RCC 7860 (cell line): Measurements from ENCODE around the gene PDP2.

Experiments
- DNase-seq: peaks from one replicate; pipeline ENCODE4 v3.0.0-alpha.2; 2015; ENCODE audit warnings: low spot score
- FAIRE-seq: peaks from 2 replicates; lab custom pipeline; 2012; peaks lifted over from hg19 to GRCh38; lab: Jason Lieb, UNC

Gene PDP2

DNA sequence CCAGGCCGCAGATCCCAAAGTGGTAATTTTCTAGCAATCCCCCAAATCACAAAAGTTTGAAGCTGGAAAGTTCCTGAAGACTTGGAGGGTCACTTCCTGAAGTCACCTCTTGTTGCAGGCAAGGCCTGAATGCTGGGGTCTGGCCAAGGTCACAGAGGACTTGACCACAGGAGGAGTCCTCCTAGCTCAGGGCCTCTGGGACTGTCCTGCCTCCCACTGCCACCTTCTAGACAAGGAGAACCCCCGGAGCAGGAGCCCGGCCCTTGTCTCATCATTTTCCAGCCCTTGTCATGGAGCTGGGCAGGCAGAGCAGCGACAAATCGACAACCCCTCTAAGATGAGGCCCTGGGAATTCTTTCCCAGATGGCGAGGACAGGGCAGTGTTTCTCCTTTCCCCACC lies 38.0 kb downstream of the PDP2 start:
- FAIRE-seq (no peak), DNase-seq (no peak)

DNA sequence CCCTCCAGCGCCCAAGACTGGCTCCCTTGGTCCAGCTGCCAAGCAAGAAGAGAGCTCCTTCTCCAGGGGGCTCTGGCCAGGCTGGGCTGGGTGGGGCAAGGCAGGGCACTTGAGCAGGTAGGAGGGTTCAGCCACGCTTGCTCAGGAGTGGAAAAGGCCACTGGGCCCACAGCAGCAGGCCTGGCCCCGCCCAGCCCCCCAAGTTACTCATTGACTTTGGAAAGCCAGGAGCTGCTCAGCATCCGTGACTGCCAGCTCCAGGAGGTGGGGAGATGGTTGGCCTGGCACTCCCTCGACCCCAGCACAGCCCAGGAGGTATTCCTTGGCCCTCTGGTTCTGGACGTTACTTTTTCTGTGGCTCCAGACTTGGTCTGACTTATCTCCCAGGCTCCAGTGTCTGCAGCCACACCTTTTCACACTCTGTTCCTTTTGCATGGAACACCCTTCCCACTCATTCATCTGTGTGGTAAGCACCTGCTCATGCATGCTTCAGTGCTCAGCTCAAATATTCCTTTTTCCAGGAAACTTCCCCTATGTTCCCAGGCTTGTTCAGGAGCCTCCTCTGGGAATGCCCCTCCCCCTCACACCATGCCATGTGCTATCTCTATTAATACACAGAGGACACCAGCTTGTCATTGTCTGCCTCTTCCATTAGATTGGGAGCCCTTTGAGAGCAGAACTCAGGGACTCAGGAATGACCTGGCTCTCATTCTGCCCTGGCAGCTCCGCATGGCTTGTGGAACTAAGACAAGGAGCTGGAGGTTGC lies 38.7 kb downstream of the PDP2 start, which contains the start of gene CDH16:
CDH16 (minus strand) TSS at position 83 of the 766 bp plus-strand sequence. CDS start 820 bp downstream, outside the sequence.
- FAIRE-seq, result peak; percentile 93

GRCh38 chr16:66919569-66920298 lies 39.4 kb downstream of the PDP2 start:
- no peak for FAIRE-seq
- DNase-seq, result no peak

More for the DNA sequence above, 38.7 kb downstream of the PDP2 start, which contains the start of gene CDH16:
- DNase-seq, result peak; percentile 88

DNA sequence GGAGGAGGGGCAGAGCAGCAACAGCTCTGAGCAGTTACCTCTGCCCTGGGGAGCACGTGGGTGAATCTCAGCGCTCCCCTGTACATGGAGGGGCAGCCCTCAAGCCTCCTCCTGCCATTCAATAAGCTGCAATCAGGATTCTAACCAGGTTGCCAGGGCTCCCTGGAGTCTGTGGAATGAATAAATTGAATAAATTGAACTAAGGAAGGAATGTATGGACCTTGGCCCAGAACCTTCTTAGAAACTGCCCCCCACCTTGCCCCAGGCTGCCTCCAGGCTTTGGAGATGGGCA lies 39.9 kb downstream of the PDP2 start:
- no peak for DNase-seq
- FAIRE-seq, result no peak

- no peak for FAIRE-seq
- no peak for DNase-seq
Observed at GRCh38 chr16:66920924-66921680, 40.8 kb downstream of the PDP2 start.

- FAIRE-seq (no peak), DNase-seq (no peak)
Observed at GRCh38 chr16:66921729-66922450, 41.6 kb downstream of the PDP2 start.

- FAIRE-seq (no peak), DNase-seq (no peak)
Observed at GRCh38 chr16:66923247-66923731, 43.0 kb downstream of the PDP2 start.

- FAIRE-seq (no peak), DNase-seq (no peak)
Observed at GRCh38 chr16:66923866-66924265, 43.6 kb downstream of the PDP2 start.

GRCh38 chr16:66924527-66925321 lies 44.4 kb downstream of the PDP2 start:
- peak; percentile 36 for DNase-seq
- FAIRE-seq, result no peak

GRCh38 chr16:66925322-66925840 lies 45.1 kb downstream of the PDP2 start, which contains the start of gene RRAD:
RRAD (minus strand) TSS chr16:66925535; CDS start chr16:66925179, 356 bp downstream.
- FAIRE-seq, result peak; percentile 71

GRCh38 chr16:66926171-66926947 lies 46.0 kb downstream of the PDP2 start:
- FAIRE-seq, result no peak
- peak; percentile 38 for DNase-seq

More at GRCh38 chr16:66925322-66925840, 45.1 kb downstream of the PDP2 start, which contains the start of gene RRAD:
- DNase-seq, result peak; percentile 89

- DNase-seq (peak; percentile 100), FAIRE-seq (peak; percentile 98)
Observed at GRCh38 chr16:66926961-66927436, 46.7 kb downstream of the PDP2 start.

GRCh38 chr16:66927918-66928649 lies 47.8 kb downstream of the PDP2 start:
- peak; percentile 91 for FAIRE-seq
- peak; percentile 94 for DNase-seq

DNA sequence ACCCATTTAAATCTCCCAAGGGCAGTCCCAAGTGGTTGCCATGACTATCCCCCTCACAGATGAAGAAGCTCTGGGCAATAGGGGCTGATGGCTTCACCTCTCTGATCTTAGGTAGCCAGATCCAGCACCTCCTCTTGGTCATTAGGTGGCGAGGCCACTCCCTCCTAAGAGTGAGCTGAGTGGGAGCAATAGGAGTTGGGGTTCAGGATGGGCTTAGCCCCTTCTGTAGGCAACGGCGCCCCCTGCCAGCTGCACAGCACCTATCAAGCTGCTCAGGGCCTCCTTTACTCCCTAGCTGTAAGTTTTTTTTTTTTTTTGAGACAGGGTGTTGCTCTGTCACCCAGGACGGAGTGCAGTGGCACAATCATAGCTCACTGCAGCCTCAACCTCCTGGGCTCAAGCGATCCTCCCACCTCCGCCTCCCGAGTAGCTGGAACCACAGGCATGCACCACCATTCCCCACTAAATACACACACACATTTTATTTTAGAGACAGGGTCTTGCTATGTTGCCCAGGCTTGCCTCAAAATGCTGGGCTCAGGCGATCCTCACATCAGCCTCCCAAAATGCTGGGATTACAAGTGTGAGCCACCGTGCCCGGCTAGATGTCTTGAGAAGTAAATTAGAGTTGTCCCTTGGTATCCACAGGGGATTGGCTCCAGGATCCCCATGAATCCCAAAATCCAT lies 48.5 kb downstream of the PDP2 start:
- DNase-seq (no peak), FAIRE-seq (no peak)

GRCh38 chr16:66930189-66930588 lies 49.9 kb downstream of the PDP2 start:
- FAIRE-seq, result peak; percentile 81
- peak; percentile 96 for DNase-seq

DNA sequence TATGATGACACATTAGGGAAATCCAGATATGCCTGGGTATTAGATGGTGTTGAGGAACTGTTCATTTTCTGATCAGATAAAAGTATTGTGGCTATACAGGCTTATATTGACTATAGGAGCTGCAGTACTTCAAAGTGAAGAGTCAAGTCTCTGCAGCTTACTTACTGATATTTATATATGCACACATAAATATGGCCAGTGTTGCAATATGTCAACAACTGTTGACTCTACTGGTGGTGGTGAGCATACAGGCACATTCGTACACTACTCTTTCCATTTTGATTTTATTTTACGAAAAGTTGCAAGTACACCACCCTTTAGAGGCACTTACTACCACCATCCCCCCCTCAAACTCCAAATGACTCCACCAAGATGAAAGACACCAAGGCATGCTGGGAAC lies 51.4 kb downstream of the PDP2 start:
- FAIRE-seq, result no peak
- no peak for DNase-seq

GRCh38 chr16:66932076-66932475 lies 51.8 kb downstream of the PDP2 start:
- DNase-seq, result no peak
- no peak for FAIRE-seq
